ENCODE measurements around the gene DTX4.

The DTX4 gene

GRCh38 chr11:59206635-59207034, 34.7 kb downstream of the DTX4 start:
- ChIA-PET CTCF (interaction anchor here (0.6 to 6.9 kb wide), 11 partner anchors 9 to 1228 kb away, joined by 3 to 48 read pairs (median 4); partner anchors contain the start of gene DTX4), POLR2A (interaction anchor here (1.0 kb wide), 1 partner anchor 35 kb away, joined by 4 read pairs; the partner anchor contains the start of gene DTX4)
- no peaks in the 10 kb centered on the region for H3K9me3 ChIP-seq (ENCODE audit: control insufficient read depth, insufficient read depth, low read depth, low read length)
- no peaks in the 10 kb centered on the region for H3K4me1 ChIP-seq (ENCODE audit: control insufficient read depth, insufficient read depth, low read length)
- H3K4me3 ChIP-seq (ENCODE audit: low read depth, low read length) = no peak overlapping the region
- no peak overlapping the region for H3K27ac ChIP-seq (ENCODE audit: extremely low read depth, low read depth, low read length)
- H3K36me3 ChIP-seq (ENCODE audit: control insufficient read depth in 2 of 2, insufficient read depth in 1 of 2, low read length in 2 of 2) = peaks cover 0 to 18% of the 10 kb centered on the region in 2 experiments; a peak in 1 of 3 replicates
- TF ChIP-seq, protein P1, sequence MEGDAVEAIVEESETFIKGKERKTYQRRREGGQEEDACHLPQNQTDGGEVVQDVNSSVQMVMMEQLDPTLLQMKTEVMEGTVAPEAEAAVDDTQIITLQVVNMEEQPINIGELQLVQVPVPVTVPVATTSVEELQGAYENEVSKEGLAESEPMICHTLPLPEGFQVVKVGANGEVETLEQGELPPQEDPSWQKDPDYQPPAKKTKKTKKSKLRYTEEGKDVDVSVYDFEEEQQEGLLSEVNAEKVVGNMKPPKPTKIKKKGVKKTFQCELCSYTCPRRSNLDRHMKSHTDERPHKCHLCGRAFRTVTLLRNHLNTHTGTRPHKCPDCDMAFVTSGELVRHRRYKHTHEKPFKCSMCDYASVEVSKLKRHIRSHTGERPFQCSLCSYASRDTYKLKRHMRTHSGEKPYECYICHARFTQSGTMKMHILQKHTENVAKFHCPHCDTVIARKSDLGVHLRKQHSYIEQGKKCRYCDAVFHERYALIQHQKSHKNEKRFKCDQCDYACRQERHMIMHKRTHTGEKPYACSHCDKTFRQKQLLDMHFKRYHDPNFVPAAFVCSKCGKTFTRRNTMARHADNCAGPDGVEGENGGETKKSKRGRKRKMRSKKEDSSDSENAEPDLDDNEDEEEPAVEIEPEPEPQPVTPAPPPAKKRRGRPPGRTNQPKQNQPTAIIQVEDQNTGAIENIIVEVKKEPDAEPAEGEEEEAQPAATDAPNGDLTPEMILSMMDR (tag by site-specific recombination; IDR thresholded peaks at IDR 0.05) = 0 out of 2 replicates have a peak, but pooled peaks have one; percentile 7
- no peak for TF ChIP-seq ZNF211 (tag by site-specific recombination; IDR thresholded peaks at IDR 0.05; ENCODE audit: low read depth)
- TF ChIP-seq, protein P2, sequence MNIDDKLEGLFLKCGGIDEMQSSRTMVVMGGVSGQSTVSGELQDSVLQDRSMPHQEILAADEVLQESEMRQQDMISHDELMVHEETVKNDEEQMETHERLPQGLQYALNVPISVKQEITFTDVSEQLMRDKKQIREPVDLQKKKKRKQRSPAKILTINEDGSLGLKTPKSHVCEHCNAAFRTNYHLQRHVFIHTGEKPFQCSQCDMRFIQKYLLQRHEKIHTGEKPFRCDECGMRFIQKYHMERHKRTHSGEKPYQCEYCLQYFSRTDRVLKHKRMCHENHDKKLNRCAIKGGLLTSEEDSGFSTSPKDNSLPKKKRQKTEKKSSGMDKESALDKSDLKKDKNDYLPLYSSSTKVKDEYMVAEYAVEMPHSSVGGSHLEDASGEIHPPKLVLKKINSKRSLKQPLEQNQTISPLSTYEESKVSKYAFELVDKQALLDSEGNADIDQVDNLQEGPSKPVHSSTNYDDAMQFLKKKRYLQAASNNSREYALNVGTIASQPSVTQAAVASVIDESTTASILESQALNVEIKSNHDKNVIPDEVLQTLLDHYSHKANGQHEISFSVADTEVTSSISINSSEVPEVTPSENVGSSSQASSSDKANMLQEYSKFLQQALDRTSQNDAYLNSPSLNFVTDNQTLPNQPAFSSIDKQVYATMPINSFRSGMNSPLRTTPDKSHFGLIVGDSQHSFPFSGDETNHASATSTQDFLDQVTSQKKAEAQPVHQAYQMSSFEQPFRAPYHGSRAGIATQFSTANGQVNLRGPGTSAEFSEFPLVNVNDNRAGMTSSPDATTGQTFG (tag by site-specific recombination; IDR thresholded peaks at IDR 0.05; ENCODE audit: borderline replicate concordance) = no peak
- no peak for TF ChIP-seq PRDM10 (tag by site-specific recombination; IDR thresholded peaks at IDR 0.05)
- peak; percentile 65 for TF ChIP-seq ZBTB17 (tag by site-specific recombination; IDR thresholded peaks at IDR 0.05)
- no peak for TF ChIP-seq ZBTB1 (tag by site-specific recombination; IDR thresholded peaks at IDR 0.05)
- TF ChIP-seq ZNF157 (tag by site-specific recombination; IDR thresholded peaks at IDR 0.05) = no peak
- no peak for TF ChIP-seq ZNF785 (tag by site-specific recombination; IDR thresholded peaks at IDR 0.05)
- no peak for TF ChIP-seq ZNF391 (tag by site-specific recombination; IDR thresholded peaks at IDR 0.05; ENCODE audit: borderline replicate concordance, low read depth)

DNA sequence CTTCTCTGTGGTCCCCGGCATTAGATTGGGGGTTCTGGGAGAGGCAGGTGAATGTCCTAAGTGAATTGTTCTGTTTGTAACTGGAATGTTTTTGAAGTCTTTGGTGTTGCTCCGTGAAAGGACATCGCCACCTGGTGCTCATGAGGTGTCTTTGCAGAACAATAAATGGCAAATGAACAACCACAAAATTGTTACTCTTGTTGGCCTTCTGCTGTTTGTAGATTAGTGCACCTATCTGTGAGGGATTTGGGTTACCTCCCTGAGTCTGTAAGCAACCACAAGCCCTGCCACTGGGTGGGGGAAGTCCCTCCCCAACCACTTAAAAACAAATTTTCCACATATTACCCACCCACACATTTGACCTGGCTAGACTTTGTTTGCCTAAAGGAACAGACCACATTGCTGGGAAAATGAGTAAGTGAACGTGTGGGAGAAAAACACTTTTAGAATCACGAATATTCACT, 36.1 kb downstream of the DTX4 start:
- no peaks in the 10 kb centered on the region for H3K9me3 ChIP-seq (ENCODE audit: control insufficient read depth, insufficient read depth, low read depth, low read length)
- no peak overlapping the region for H3K4me3 ChIP-seq (ENCODE audit: low read depth, low read length)
- no peak overlapping the region for H3K27ac ChIP-seq (ENCODE audit: extremely low read depth, low read depth, low read length)
- ChIA-PET POLR2A (no interaction called here), CTCF (interaction anchor here (0.9 to 6.9 kb wide), 3 partner anchors 22 to 44 kb away, joined by 3 to 48 read pairs (median 3); no protein-coding TSS in a partner anchor)
- H3K4me1 ChIP-seq (ENCODE audit: control insufficient read depth, insufficient read depth, low read length) = no peaks in the 10 kb centered on the region
- TF ChIP-seq, protein P1 (tag by site-specific recombination; IDR thresholded peaks at IDR 0.05) = peak; percentile 43; the same call in 1 of the 2 replicates
- TF ChIP-seq ZNF654 (tag by site-specific recombination; IDR thresholded peaks at IDR 0.05; ENCODE audit: low read depth) (peak; percentile 47), ZFHX2 (tag by site-specific recombination; conservative IDR thresholded peaks at IDR 0.05) (peak; percentile 66), EGR2 (tag by site-specific recombination; IDR thresholded peaks at IDR 0.05; ENCODE audit: low read depth) (peak; percentile 65), ZNF140 (tag by site-specific recombination; IDR thresholded peaks at IDR 0.05) (no peak)
- TF ChIP-seq, protein P3, sequence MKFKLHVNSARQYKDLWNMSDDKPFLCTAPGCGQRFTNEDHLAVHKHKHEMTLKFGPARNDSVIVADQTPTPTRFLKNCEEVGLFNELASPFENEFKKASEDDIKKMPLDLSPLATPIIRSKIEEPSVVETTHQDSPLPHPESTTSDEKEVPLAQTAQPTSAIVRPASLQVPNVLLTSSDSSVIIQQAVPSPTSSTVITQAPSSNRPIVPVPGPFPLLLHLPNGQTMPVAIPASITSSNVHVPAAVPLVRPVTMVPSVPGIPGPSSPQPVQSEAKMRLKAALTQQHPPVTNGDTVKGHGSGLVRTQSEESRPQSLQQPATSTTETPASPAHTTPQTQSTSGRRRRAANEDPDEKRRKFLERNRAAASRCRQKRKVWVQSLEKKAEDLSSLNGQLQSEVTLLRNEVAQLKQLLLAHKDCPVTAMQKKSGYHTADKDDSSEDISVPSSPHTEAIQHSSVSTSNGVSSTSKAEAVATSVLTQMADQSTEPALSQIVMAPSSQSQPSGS (tag by site-specific recombination; IDR thresholded peaks at IDR 0.05; ENCODE audit: low read depth) = no peak
- H3K36me3 ChIP-seq (ENCODE audit: control insufficient read depth in 2 of 2, insufficient read depth in 1 of 2, low read length in 2 of 2) = peaks cover 0 to 15% of the 10 kb centered on the region in 2 experiments; a peak in 1 of 3 replicates

Data from HEK293 (cell line).